Measurements from ENCODE around the gene HOXD3. TPM values are rescaled to one million over a fixed set of nuclear protein-coding genes. Genes with fewer than 3 reads are reported as not detected.

The HOXD3 gene
- total RNA-seq, 1 donor from 2014 or later = 0.47 TPM

- no peak for ATAC-seq
- no peaks in the 10 kb centered on the region for H3K36me3 ChIP-seq
- H3K27ac ChIP-seq = no peak overlapping the region
- DNase-seq = no peak
- peaks cover 97% of the 10 kb centered on the region for H3K27me3 ChIP-seq (ENCODE audit: low read depth)
- peaks cover 11% of the 10 kb centered on the region for H3K4me1 ChIP-seq
- no peaks in the 10 kb centered on the region for H3K9me3 ChIP-seq
- intact Hi-C loops (cut with DNase I) = no loop called here
- TF ChIP-seq CTCF (IDR thresholded peaks at IDR 0.05) = no peak
- H3K4me3 ChIP-seq = no peak overlapping the region
Measured at GRCh38 chr2:176169181-176169580, 12.1 kb downstream of the HOXD3 start.

GRCh38 chr2:176169711-176170110 lies 12.6 kb downstream of the HOXD3 start:
- no peak overlapping the region for H3K4me3 ChIP-seq
- ATAC-seq (no peak), DNase-seq (no peak)
- peaks cover 97% of the 10 kb centered on the region for H3K27me3 ChIP-seq (ENCODE audit: low read depth)
- H3K27ac ChIP-seq = no peak overlapping the region
- no peaks in the 10 kb centered on the region for H3K36me3 ChIP-seq
- intact Hi-C loops (cut with DNase I) = no loop called here
- H3K9me3 ChIP-seq = no peaks in the 10 kb centered on the region
- no peak for TF ChIP-seq CTCF (IDR thresholded peaks at IDR 0.05)
- H3K4me1 ChIP-seq = peaks cover 11% of the 10 kb centered on the region

GRCh38 chr2:176170602-176171305 lies 13.6 kb downstream of the HOXD3 start:
- DNase-seq (no peak), ATAC-seq (no peak)
- Histone ChIP-seq H3K9me3 (no peaks in the 10 kb centered on the region), H3K4me3 (no peak overlapping the region), H3K27me3 (ENCODE audit: low read depth) (peaks cover 97% of the 10 kb centered on the region), H3K36me3 (no peaks in the 10 kb centered on the region), H3K27ac (no peak overlapping the region), H3K4me1 (peaks cover 11% of the 10 kb centered on the region)
- intact Hi-C loops (cut with DNase I) = no loop called here
- no peak for TF ChIP-seq CTCF (IDR thresholded peaks at IDR 0.05)

GRCh38 chr2:176171351-176172006 lies 14.4 kb downstream of the HOXD3 start:
- peak overlapping the region; percentile 23 for H3K4me3 ChIP-seq
- peak; percentile 51 to 74 for ATAC-seq

More at GRCh38 chr2:176171351-176172006, 14.4 kb downstream of the HOXD3 start:
- H3K36me3 ChIP-seq = no peaks in the 10 kb centered on the region
- no peak for TF ChIP-seq CTCF (IDR thresholded peaks at IDR 0.05)
- H3K9me3 ChIP-seq = no peaks in the 10 kb centered on the region
- intact Hi-C loops (cut with DNase I) = no loop called here
- H3K4me1 ChIP-seq = peaks cover 11% of the 10 kb centered on the region
- H3K27ac ChIP-seq = no peak overlapping the region
- no peak for DNase-seq
- H3K27me3 ChIP-seq (ENCODE audit: low read depth) = peaks cover 97% of the 10 kb centered on the region
